Colonic mucosa (tissue), 4 donors: Measurements from ENCODE around the gene ADPRM. TPM values are rescaled to one million over a fixed set of nuclear protein-coding genes. Genes with fewer than 3 reads are reported as not detected.

Experiments used
- DNase-seq: peaks from one replicate; pipeline ENCODE4 v3.0.0-alpha.2; 2020
- H3K27ac ChIP-seq: fragments of 200-600 bp; one replicate; pipeline ENCODE4 v1.8.0; 2021
- H3K27me3 ChIP-seq: fragments of 200-600 bp; one replicate; pipeline ENCODE4 v1.8.0; 2021
- H3K36me3 ChIP-seq: fragments of 200-600 bp; one replicate; pipeline ENCODE4 v1.8.0; 2021
- H3K4me1 ChIP-seq: fragments of 200-600 bp; one replicate; pipeline ENCODE4 v1.8.0; 2021; ENCODE audit warnings: mild to moderate bottlenecking
- H3K4me3 ChIP-seq: fragments of 200-600 bp; one replicate; pipeline ENCODE4 v1.8.0; 2021
- H3K9ac ChIP-seq, 2 donors: one replicate each; pipeline ENCODE4 v1.7.0; 2013; ENCODE audit warnings: control low read depth in 2 of 2, low read depth in 2 of 2, low read length in 2 of 2
- H3K9me3 ChIP-seq: fragments of 200-600 bp; one replicate; pipeline ENCODE4 v1.8.0; 2021
- CTCF ChIP-seq: fragments of 200-600 bp; IDR thresholded peaks from one replicate; pipeline ENCODE4 v1.8.0; 2022; ENCODE audit warnings: antibody characterized with exemption, mild to moderate bottlenecking
- intact Hi-C: fragments of 100-400 bp; cut with DNase I; formaldehyde crosslinking; loops from one replicate; pipeline ENCODE4 v1.14.1; 2022
- total RNA-seq, 2 donors: library from RNA; stranded (reverse); fragmentation: NEBNext Ultra II Directional in 1 of 2; extraction: Animal tissue kit (Norgen Biotek cat#: 25700) in 1 of 2; gene quantifications; one replicate each; pipeline ENCODE4 v1.2.1, GENCODE V29; 2021
- donor health status: healthy.
- donor health status: DM: no; HTN: no; CAD: no.
- donor health status: DM: no; HTN: no; CAD: no.

The ADPRM gene
- total RNA-seq, 2 donors from 2014 or later, result 4.1 to 7.7 TPM

- Histone ChIP-seq H3K36me3 (no peaks in the 10 kb centered on the region), H3K4me3 (no peak overlapping the region), H3K27me3 (no peaks in the 10 kb centered on the region), H3K9ac (no peak overlapping the region), H3K9me3 (no peaks in the 10 kb centered on the region), H3K4me1 (no peaks in the 10 kb centered on the region), H3K27ac (no peak overlapping the region)
- no peak for DNase-seq
- no peak for TF ChIP-seq CTCF
- intact Hi-C loops, result loop anchor here (10.0 kb wide), 1 partner anchor 396 kb away; no protein-coding TSS in a partner anchor
These were observed 51.3 kb downstream of the ADPRM start for GRCh38 chr17:10748531-10749181.

- Histone ChIP-seq H3K9ac (no peak overlapping the region), H3K4me3 (no peak overlapping the region), H3K36me3 (no peaks in the 10 kb centered on the region), H3K4me1 (no peaks in the 10 kb centered on the region), H3K9me3 (no peaks in the 10 kb centered on the region), H3K27me3 (no peaks in the 10 kb centered on the region), H3K27ac (no peak overlapping the region)
- intact Hi-C loops, result no loop called here
- DNase-seq, result no peak
- no peak for TF ChIP-seq CTCF
These were observed 52.8 kb downstream of the ADPRM start for GRCh38 chr17:10750210-10750609.

- Histone ChIP-seq H3K4me3 (no peak overlapping the region), H3K4me1 (no peaks in the 10 kb centered on the region), H3K9me3 (no peaks in the 10 kb centered on the region), H3K27ac (no peak overlapping the region), H3K36me3 (no peaks in the 10 kb centered on the region), H3K27me3 (no peaks in the 10 kb centered on the region), H3K9ac (no peak overlapping the region)
- no peak for DNase-seq
- no peak for TF ChIP-seq CTCF
- intact Hi-C loops, result no loop called here
These were observed 54.2 kb downstream of the ADPRM start for GRCh38 chr17:10751563-10751962.

- intact Hi-C loops, result no loop called here
- no peaks in the 10 kb centered on the region for H3K36me3 ChIP-seq
- no peak overlapping the region for H3K9ac ChIP-seq
- H3K27ac ChIP-seq, result no peak overlapping the region
- no peak for DNase-seq
- no peaks in the 10 kb centered on the region for H3K4me1 ChIP-seq
- TF ChIP-seq CTCF, result no peak
- H3K27me3 ChIP-seq, result no peaks in the 10 kb centered on the region
- no peaks in the 10 kb centered on the region for H3K9me3 ChIP-seq
- H3K4me3 ChIP-seq, result no peak overlapping the region
These were observed 55.3 kb downstream of the ADPRM start for GRCh38 chr17:10752696-10753095.

- Histone ChIP-seq H3K9ac (no peak overlapping the region), H3K27me3 (no peaks in the 10 kb centered on the region), H3K36me3 (no peaks in the 10 kb centered on the region), H3K4me3 (no peak overlapping the region), H3K27ac (no peak overlapping the region), H3K9me3 (no peaks in the 10 kb centered on the region), H3K4me1 (no peaks in the 10 kb centered on the region)
- intact Hi-C loops, result no loop called here
- DNase-seq, result peak; percentile 67
- TF ChIP-seq CTCF, result no peak
These were observed 56.7 kb downstream of the ADPRM start for GRCh38 chr17:10754109-10754508.
